Measurements from ENCODE around the gene EOLA2.
"Not testable (repeated sequence)": the region's sequence is repeated elsewhere in the genome, so short reads cannot be mapped to it uniquely, and the experiment has no call there.

DNA sequence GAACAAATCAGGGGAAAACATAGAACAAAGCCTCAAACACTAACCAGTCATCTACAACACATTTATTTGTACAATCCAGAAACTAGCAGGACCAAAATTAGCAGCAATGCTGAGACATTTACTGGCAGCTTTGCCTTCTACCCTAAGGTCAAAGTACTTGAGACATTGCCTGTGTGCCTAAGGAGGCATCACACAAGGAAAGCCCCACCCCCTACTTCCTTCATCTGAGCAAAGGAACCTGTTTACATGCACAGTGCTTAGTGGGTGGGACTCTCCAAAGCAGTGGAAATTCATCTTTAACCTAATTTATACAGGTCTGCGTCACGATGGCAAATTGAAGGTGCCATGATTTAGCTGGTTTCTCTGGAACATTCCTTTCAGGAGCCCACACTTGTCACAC, 6.1 kb downstream of the EOLA2 start:
- not testable (repeated sequence) for TF ChIP-seq MAX (CRISPR knock-in tag; IDR thresholded peaks at IDR 0.05); AFF4 (CRISPR knock-in tag; IDR thresholded peaks at IDR 0.05; ENCODE audit: borderline replicate concordance); SMAD3 (CRISPR knock-in tag; IDR thresholded peaks at IDR 0.05; ENCODE audit: borderline replicate concordance); NR2C2 (CRISPR knock-in tag; IDR thresholded peaks at IDR 0.05)

Measured in WTC11 (cell line).